Gastrocnemius medialis (tissue), 4 donors: ENCODE data around the gene RNF213. TPM values are rescaled to one million over a fixed set of nuclear protein-coding genes. Genes with fewer than 3 reads are reported as not detected.

ENCODE experiments used
- ATAC-seq, 2 donors: fragments of 150-250 bp; one replicate each; pipeline ENCODE4 v1.9.1; 2016
- DNase-seq, 2 donors: peaks; one replicate each; pipeline ENCODE4 v3.0.0-alpha.2; 2019
- H3K27ac ChIP-seq, 4 donors: fragments of 200-600 bp; sonication (generic); 1 replicate in 1 of 4; 2 replicates in 3 of 4; pipeline ENCODE4 v1.5.1; 2016 to 2018; ENCODE audit warnings: mild to moderate bottlenecking in 2 of 4, moderate library complexity in 1 of 4
- H3K27me3 ChIP-seq, 3 donors: fragments of 200-600 bp; sonication (generic) in 2 of 3; 1 replicate in 1 of 3; 2 replicates in 2 of 3; pipeline versions ENCODE4 v1.5.1 to v1.6.0; 2016 to 2019; ENCODE audit warnings: mild to moderate bottlenecking in 1 of 3, moderate library complexity in 1 of 3
- H3K36me3 ChIP-seq, 2 donors: fragments of 200-600 bp; sonication (generic) in 1 of 2; one replicate each; pipeline ENCODE4 v1.5.1; 2017 to 2018
- H3K4me1 ChIP-seq, 2 donors: fragments of 200-600 bp; sonication (generic) in 1 of 2; one replicate each; pipeline ENCODE4 v1.5.1; 2016 to 2017; ENCODE audit warnings: mild to moderate bottlenecking in 2 of 2
- H3K4me3 ChIP-seq, 4 donors: fragments of 200-600 bp; sonication (generic) in 3 of 4; 1 replicate in 1 of 4; 2 replicates in 3 of 4; pipeline ENCODE4 v1.5.1; 2016 to 2019; ENCODE audit warnings: mild to moderate bottlenecking in 2 of 4
- H3K9me3 ChIP-seq, 3 donors: fragments of 200-600 bp; sonication (generic) in 2 of 3; 1 replicate in 1 of 3; 2 replicates in 2 of 3; pipeline ENCODE4 v1.5.1; 2016 to 2019
- POLR2A ChIP-seq, 2 donors: fragments of 450-650 bp; IDR thresholded peaks; one replicate each; pipeline ENCODE4 v1.6.1; 2017; ENCODE audit warnings: antibody characterized with exemption in 2 of 2, mild to moderate bottlenecking in 2 of 2, moderate library complexity in 2 of 2
- in situ Hi-C, 4 donors: fragments of 200-750 bp; cut with MboI; loops; one replicate each; pipeline versions ENCODE4 v1.15.0 to v1.8.0; 2017; ENCODE audit warnings: low sequenced_read_pairs in 4 of 4
- intact Hi-C: fragments of 100-400 bp; cut with DNase I; formaldehyde crosslinking; loops from one replicate; pipeline ENCODE4 v1.15.1; 2023; ENCODE audit warnings: low total_unique reads
- total RNA-seq, 4 donors: library from RNA; depleted of rRNA; stranded (reverse); fragments of >200 nt; gene quantifications; one replicate each; pipeline versions ENCODE4 v1.1.0 to v1.2.3, GENCODE V29; 2016
- TF ChIP-seq, protein P1 (sequence below), 5 experiments: fragments of 450-650 bp in 3 of 5; fragments of 200-600 bp in 2 of 5; sonication (generic) in 2 of 5; IDR thresholded peaks in 4 of 5; conservative IDR thresholded peaks in 1 of 5; 1 replicate in 4 of 5; 2 replicates in 1 of 5; pipeline ENCODE4 v1.5.1; 2016 to 2019; ENCODE audit warnings: antibody characterized with exemption in 5 of 5, mild to moderate bottlenecking in 3 of 5, moderate library complexity in 3 of 5

Gene RNF213
- total RNA-seq, 4 donors from 2014 or later: 24.1 to 51.8 (median 28.6) TPM

DNA sequence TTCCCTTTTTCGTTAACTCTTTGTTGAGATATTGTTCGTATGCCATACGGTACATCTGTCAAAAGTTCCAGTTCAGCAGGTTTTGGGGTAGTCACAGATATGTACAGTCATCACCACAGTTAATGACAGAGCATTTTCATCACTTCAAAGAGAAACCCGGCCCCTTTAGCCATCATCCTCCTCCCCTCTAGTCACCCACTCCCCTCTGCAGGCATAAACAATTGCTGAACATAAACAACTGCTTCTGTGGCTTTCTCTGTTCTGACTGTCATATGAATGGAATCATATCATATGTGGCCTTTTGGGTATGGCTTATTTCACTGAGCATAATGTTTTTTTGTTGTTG lies 59.3 kb downstream of the RNF213 start:
- in situ Hi-C loops: no loop called here
- intact Hi-C loops: no loop called here
- Histone ChIP-seq H3K4me3 (no peak overlapping the region), H3K4me1 (no peaks in the 10 kb centered on the region), H3K27me3 (no peaks in the 10 kb centered on the region), H3K27ac (no peak overlapping the region), H3K36me3 (peaks cover 0 to 81% of the 10 kb centered on the region in 2 donors), H3K9me3 (no peaks in the 10 kb centered on the region)
- TF ChIP-seq, protein P1, sequence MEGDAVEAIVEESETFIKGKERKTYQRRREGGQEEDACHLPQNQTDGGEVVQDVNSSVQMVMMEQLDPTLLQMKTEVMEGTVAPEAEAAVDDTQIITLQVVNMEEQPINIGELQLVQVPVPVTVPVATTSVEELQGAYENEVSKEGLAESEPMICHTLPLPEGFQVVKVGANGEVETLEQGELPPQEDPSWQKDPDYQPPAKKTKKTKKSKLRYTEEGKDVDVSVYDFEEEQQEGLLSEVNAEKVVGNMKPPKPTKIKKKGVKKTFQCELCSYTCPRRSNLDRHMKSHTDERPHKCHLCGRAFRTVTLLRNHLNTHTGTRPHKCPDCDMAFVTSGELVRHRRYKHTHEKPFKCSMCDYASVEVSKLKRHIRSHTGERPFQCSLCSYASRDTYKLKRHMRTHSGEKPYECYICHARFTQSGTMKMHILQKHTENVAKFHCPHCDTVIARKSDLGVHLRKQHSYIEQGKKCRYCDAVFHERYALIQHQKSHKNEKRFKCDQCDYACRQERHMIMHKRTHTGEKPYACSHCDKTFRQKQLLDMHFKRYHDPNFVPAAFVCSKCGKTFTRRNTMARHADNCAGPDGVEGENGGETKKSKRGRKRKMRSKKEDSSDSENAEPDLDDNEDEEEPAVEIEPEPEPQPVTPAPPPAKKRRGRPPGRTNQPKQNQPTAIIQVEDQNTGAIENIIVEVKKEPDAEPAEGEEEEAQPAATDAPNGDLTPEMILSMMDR (IDR thresholded peaks at IDR 0.05 in 4 of 5, conservative IDR thresholded peaks at IDR 0.05 in 1 of 5): no peak
- TF ChIP-seq POLR2A (IDR thresholded peaks at IDR 0.05): no peak
- no peak for ATAC-seq
- DNase-seq: no peak

DNA sequence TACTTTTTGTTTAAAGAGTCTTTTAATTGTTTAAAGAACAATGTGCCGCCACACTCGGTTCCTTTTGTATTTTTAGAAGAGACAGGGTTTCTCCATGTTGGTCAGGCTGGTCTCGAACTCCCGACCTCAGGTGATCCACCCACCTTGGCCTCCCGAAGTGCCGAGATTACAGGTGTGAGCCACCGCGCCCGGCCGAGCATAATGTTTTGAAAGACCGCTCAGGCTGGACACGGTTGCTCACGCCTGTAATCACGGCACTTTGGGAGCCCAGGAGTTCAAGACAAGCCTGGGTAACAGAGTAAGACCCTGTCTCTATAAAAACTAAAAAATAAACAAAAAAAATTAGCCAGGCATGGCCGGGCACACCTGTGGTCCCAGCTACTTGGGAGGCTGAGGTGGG lies 59.8 kb downstream of the RNF213 start:
- ATAC-seq (no peak), DNase-seq (no peak)
- in situ Hi-C loops: no loop called here
- H3K36me3 ChIP-seq: peaks cover 0 to 86% of the 10 kb centered on the region in 2 donors
- H3K4me3 ChIP-seq: no peak overlapping the region
- no peaks in the 10 kb centered on the region for H3K4me1 ChIP-seq
- no peak overlapping the region for H3K27ac ChIP-seq
- TF ChIP-seq POLR2A (IDR thresholded peaks at IDR 0.05): no peak
- TF ChIP-seq, protein P1 (IDR thresholded peaks at IDR 0.05 in 4 of 5, conservative IDR thresholded peaks at IDR 0.05 in 1 of 5): no peak
- intact Hi-C loops: no loop called here
- H3K27me3 ChIP-seq: no peaks in the 10 kb centered on the region
- H3K9me3 ChIP-seq: no peaks in the 10 kb centered on the region

DNA sequence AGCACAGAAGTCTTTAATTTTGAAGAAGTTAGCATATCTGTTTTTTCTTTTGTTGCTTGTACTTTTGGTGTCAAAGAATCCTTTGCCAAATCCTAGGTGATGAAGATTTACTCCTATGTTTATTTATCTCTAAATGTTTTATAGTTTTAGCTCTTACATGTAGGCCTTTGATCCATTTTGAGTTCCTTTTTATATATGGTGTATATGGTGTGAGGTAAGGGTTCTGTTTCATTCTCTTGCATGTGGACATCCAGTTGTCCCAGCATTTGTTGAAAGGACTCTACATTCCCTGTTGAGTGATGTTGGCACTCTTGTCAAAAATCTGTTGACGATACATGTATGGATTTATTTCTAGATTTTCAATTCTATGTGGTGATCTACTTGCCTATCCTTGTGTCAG lies 62.2 kb downstream of the RNF213 start:
- no peak for DNase-seq
- in situ Hi-C loops: no loop called here
- Histone ChIP-seq H3K9me3 (no peaks in the 10 kb centered on the region), H3K36me3 (peaks cover 0 to 92% of the 10 kb centered on the region in 2 donors), H3K27me3 (no peaks in the 10 kb centered on the region), H3K4me3 (no peak overlapping the region), H3K27ac (no peak overlapping the region), H3K4me1 (no peaks in the 10 kb centered on the region)
- no peak for TF ChIP-seq POLR2A (IDR thresholded peaks at IDR 0.05)
- TF ChIP-seq, protein P1 (IDR thresholded peaks at IDR 0.05 in 4 of 5, conservative IDR thresholded peaks at IDR 0.05 in 1 of 5): no peak
- no peak for ATAC-seq
- intact Hi-C loops: no loop called here

DNA sequence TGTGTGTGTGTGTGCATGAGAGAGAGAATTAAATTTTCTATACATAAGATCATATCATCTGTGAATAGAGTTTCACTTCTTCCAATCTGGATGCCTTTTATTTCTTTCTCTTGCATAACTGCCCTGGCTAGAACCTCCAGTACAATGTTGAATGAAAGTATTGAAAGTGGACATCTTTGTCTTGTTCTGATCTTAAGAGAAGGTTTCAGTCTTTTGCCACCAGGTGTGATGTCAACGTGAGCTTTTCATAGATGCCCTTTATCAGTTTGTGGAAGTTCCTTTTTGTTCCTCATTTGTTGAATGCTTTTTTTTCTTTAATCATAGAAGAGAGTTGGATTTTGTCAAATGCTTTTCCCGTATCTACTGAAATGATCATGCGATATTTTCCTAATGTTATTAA lies 63.3 kb downstream of the RNF213 start:
- H3K9me3 ChIP-seq: no peaks in the 10 kb centered on the region
- in situ Hi-C loops: no loop called here
- ATAC-seq: no peak
- no peaks in the 10 kb centered on the region for H3K27me3 ChIP-seq
- DNase-seq: no peak
- H3K36me3 ChIP-seq: peaks cover 0 to 96% of the 10 kb centered on the region in 2 donors
- intact Hi-C loops: no loop called here
- H3K4me3 ChIP-seq: no peak overlapping the region
- no peak for TF ChIP-seq POLR2A (IDR thresholded peaks at IDR 0.05)
- TF ChIP-seq, protein P1 (IDR thresholded peaks at IDR 0.05 in 4 of 5, conservative IDR thresholded peaks at IDR 0.05 in 1 of 5): no peak
- no peak overlapping the region for H3K27ac ChIP-seq
- H3K4me1 ChIP-seq: no peaks in the 10 kb centered on the region

DNA sequence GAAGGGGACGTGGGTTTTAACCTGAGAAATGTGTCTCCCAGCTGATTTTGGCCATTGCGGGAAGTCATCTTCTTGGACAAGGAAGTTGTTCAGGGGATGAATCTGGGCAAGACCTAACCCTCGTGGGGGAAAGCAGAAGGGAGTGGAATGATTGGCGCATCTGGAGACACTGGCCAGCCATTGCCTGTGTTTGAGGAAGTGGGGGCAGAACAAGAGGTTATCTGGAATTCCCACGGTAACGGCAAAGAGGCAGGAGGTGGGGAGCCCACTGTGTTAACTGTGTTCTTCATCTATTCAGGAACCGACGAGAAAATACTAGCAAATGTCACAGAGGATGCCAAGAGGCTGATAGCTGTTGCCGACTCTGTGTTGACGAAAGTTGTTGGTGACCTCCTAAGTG lies 66.9 kb downstream of the RNF213 start:
- TF ChIP-seq POLR2A (IDR thresholded peaks at IDR 0.05): no peak
- TF ChIP-seq, protein P1 (IDR thresholded peaks at IDR 0.05 in 4 of 5, conservative IDR thresholded peaks at IDR 0.05 in 1 of 5): no peak
- H3K9me3 ChIP-seq: no peaks in the 10 kb centered on the region
- H3K27me3 ChIP-seq: no peaks in the 10 kb centered on the region
- DNase-seq (no peak), ATAC-seq (no peak)
- H3K36me3 ChIP-seq: peaks cover 0 to 98% of the 10 kb centered on the region in 2 donors
- no peak overlapping the region for H3K4me3 ChIP-seq
- H3K27ac ChIP-seq: no peak overlapping the region
- in situ Hi-C loops: no loop called here
- no peaks in the 10 kb centered on the region for H3K4me1 ChIP-seq
- intact Hi-C loops: no loop called here
